Peyer's patch (tissue), 4 donors: ENCODE measurements around the gene HOMER1. TPM values are rescaled to one million over a fixed set of nuclear protein-coding genes. Genes with fewer than 3 reads are reported as not detected.

Source experiments
- DNase-seq, 3 donors: peaks; one replicate each; pipeline ENCODE4 v3.0.0-alpha.2; 2017 to 2019
- H3K27ac ChIP-seq, 4 donors: fragments of 200-600 bp; sonication (generic); one replicate each; pipeline ENCODE4 v1.5.1; 2016 to 2019
- H3K27me3 ChIP-seq, 2 donors: fragments of 200-600 bp; sonication (generic); one replicate each; pipeline ENCODE4 v1.5.1; 2019
- H3K36me3 ChIP-seq, 3 donors: fragments of 200-600 bp; sonication (generic); one replicate each; pipeline ENCODE4 v1.5.1; 2016 to 2019
- H3K4me1 ChIP-seq, 4 donors: fragments of 200-600 bp; sonication (generic); one replicate each; pipeline ENCODE4 v1.5.1; 2016 to 2019
- H3K4me3 ChIP-seq, 4 donors: fragments of 200-600 bp; sonication (generic); 1 replicate in 3 of 4; 2 replicates in 1 of 4; pipeline ENCODE4 v1.5.1; 2016 to 2019; ENCODE audit warnings: mild to moderate bottlenecking in 1 of 4
- H3K9me3 ChIP-seq, 4 donors: fragments of 200-600 bp; sonication (generic); one replicate each; pipeline ENCODE4 v1.5.1; 2016 to 2019; ENCODE audit warnings: mild to moderate bottlenecking in 1 of 4
- POLR2A ChIP-seq, 2 donors: fragments of 450-650 bp; IDR thresholded peaks; one replicate each; pipeline ENCODE4 v1.5.1; 2017; ENCODE audit warnings: antibody characterized with exemption in 2 of 2, mild to moderate bottlenecking in 2 of 2, moderate library complexity in 2 of 2
- total RNA-seq, 4 donors: library from RNA; depleted of rRNA; stranded (reverse); fragments of >200 nt; gene quantifications; one replicate each; pipeline ENCODE4 v1.1.0, GENCODE V29; 2016
- TF ChIP-seq, protein P1 (sequence below), 6 experiments: fragments of 450-650 bp in 4 of 6; fragments of 200-600 bp in 2 of 6; sonication (generic) in 1 of 6; IDR thresholded peaks; one replicate each; pipeline ENCODE4 v1.5.1; 2017 to 2019; ENCODE audit warnings: antibody characterized with exemption in 6 of 6, mild to moderate bottlenecking in 3 of 6, moderate library complexity in 1 of 6

HOMER1 gene
- total RNA-seq, 4 donors from 2014 or later = 1.0 to 23.1 (median 1.6) TPM

DNA sequence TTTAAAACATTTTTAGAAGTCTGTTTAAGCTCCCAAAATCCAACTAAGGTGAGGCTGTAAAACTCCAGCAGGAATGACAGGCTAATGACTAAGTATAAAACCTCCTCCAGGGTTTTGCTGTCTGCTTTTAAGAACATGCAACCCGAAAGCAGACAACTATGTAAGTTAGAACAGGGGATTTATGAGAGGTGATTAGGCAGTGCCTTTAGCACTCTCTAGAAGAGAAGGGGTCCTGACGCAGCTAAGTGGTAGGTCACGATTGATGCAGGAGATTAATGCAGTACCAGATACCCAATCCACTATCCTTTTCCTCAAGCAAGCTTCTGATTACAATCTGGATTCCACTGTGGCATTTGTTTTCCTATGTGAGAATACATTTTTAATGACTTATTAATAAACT is 25.9 kb downstream of the HOMER1 start:
- no peaks in the 10 kb centered on the region for H3K27me3 ChIP-seq

GRCh38 chr5:79487251-79487650 is 26.7 kb downstream of the HOMER1 start:
- TF ChIP-seq, protein P1, sequence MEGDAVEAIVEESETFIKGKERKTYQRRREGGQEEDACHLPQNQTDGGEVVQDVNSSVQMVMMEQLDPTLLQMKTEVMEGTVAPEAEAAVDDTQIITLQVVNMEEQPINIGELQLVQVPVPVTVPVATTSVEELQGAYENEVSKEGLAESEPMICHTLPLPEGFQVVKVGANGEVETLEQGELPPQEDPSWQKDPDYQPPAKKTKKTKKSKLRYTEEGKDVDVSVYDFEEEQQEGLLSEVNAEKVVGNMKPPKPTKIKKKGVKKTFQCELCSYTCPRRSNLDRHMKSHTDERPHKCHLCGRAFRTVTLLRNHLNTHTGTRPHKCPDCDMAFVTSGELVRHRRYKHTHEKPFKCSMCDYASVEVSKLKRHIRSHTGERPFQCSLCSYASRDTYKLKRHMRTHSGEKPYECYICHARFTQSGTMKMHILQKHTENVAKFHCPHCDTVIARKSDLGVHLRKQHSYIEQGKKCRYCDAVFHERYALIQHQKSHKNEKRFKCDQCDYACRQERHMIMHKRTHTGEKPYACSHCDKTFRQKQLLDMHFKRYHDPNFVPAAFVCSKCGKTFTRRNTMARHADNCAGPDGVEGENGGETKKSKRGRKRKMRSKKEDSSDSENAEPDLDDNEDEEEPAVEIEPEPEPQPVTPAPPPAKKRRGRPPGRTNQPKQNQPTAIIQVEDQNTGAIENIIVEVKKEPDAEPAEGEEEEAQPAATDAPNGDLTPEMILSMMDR (IDR thresholded peaks at IDR 0.05) = no peak
- no peak for TF ChIP-seq POLR2A (IDR thresholded peaks at IDR 0.05)
- Histone ChIP-seq H3K9me3 (no peaks in the 10 kb centered on the region), H3K4me3 (no peak overlapping the region), H3K27ac (no peak overlapping the region), H3K36me3 (no peaks in the 10 kb centered on the region), H3K4me1 (no peaks in the 10 kb centered on the region), H3K27me3 (no peaks in the 10 kb centered on the region)
- DNase-seq = no peak

More for the DNA sequence above, 25.9 kb downstream of the HOMER1 start:
- Histone ChIP-seq H3K27ac (no peak overlapping the region), H3K9me3 (no peaks in the 10 kb centered on the region), H3K4me1 (no peaks in the 10 kb centered on the region), H3K4me3 (no peak overlapping the region), H3K36me3 (no peaks in the 10 kb centered on the region)
- TF ChIP-seq, protein P1 (IDR thresholded peaks at IDR 0.05) = no peak
- TF ChIP-seq POLR2A (IDR thresholded peaks at IDR 0.05) = no peak
- no peak for DNase-seq

GRCh38 chr5:79486116-79486515 is 27.8 kb downstream of the HOMER1 start:
- no peak for DNase-seq
- Histone ChIP-seq H3K4me1 (no peaks in the 10 kb centered on the region), H3K27ac (no peak overlapping the region), H3K36me3 (no peaks in the 10 kb centered on the region), H3K9me3 (no peaks in the 10 kb centered on the region), H3K4me3 (no peak overlapping the region), H3K27me3 (no peaks in the 10 kb centered on the region)
- TF ChIP-seq, protein P1 (IDR thresholded peaks at IDR 0.05) = no peak
- no peak for TF ChIP-seq POLR2A (IDR thresholded peaks at IDR 0.05)

GRCh38 chr5:79484731-79485130 is 29.2 kb downstream of the HOMER1 start:
- H3K9me3 ChIP-seq = no peaks in the 10 kb centered on the region
- H3K4me1 ChIP-seq = no peaks in the 10 kb centered on the region
- H3K4me3 ChIP-seq = no peak overlapping the region
- TF ChIP-seq POLR2A (IDR thresholded peaks at IDR 0.05) = no peak
- TF ChIP-seq, protein P1 (IDR thresholded peaks at IDR 0.05) = no peak
- H3K27me3 ChIP-seq = no peaks in the 10 kb centered on the region
- H3K27ac ChIP-seq = no peak overlapping the region
- DNase-seq = no peak
- H3K36me3 ChIP-seq = no peaks in the 10 kb centered on the region

DNA sequence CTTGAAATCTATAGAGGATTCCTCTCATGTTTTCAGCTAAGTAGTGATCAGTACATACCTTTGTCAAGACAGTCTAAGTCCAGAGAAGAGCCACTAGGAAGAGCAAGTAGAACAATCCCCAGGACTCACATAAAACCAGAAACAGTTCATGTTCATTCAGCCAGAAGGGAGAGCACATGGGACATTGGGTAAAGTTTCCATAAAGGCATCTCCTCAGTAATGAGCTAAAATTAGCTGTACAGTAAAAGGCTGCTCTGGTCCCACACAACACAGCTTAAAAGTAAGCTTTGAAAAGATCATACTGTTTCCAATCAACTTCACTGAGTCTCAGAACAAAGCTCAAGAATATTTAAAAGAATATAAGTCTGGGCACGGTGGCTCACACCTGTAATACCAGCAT is 32.4 kb downstream of the HOMER1 start:
- no peaks in the 10 kb centered on the region for H3K9me3 ChIP-seq
- H3K27me3 ChIP-seq = no peaks in the 10 kb centered on the region
- TF ChIP-seq POLR2A (IDR thresholded peaks at IDR 0.05) = no peak
- TF ChIP-seq, protein P1 (IDR thresholded peaks at IDR 0.05) = no peak
- H3K36me3 ChIP-seq = no peaks in the 10 kb centered on the region
- no peak overlapping the region for H3K27ac ChIP-seq
- no peak for DNase-seq
- no peaks in the 10 kb centered on the region for H3K4me1 ChIP-seq
- H3K4me3 ChIP-seq = no peak overlapping the region

DNA sequence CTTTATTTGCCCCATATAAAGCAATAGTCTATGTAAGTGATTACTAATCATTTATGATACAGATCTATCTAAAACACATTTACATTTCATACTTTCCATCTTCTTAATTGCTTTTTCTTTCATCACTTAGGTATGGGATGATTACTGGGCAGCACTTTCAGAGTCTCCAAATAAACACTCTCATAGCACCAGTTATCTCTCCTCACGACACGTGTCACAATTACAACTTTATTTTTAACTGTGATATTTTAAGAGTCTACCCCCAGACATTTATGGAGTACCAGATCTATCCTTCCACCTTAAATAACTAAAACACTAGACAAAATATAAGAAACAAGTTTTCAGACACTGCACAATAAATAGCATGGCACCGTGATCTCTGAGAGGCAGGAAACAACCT is 32.9 kb downstream of the HOMER1 start:
- Histone ChIP-seq H3K9me3 (no peaks in the 10 kb centered on the region), H3K4me1 (no peaks in the 10 kb centered on the region), H3K27me3 (no peaks in the 10 kb centered on the region), H3K36me3 (no peaks in the 10 kb centered on the region), H3K27ac (no peak overlapping the region), H3K4me3 (no peak overlapping the region)
- DNase-seq = no peak
- TF ChIP-seq POLR2A (IDR thresholded peaks at IDR 0.05) = no peak
- TF ChIP-seq, protein P1 (IDR thresholded peaks at IDR 0.05) = no peak
